HEK293T (cell line): ENCODE data around the gene HTR7.

Experiments
- CTCF ChIA-PET: fragments of 350-600 bp; formaldehyde crosslinking; extraction: SDS; loops from one replicate; lab custom pipeline; 2021; ENCODE audit warnings: antibody characterized with exemption, inconsistent platforms; lab: Yijun Ruan, JAX
- POLR2A ChIA-PET: fragments of 350-600 bp; formaldehyde crosslinking; extraction: SDS; loops from one replicate; lab custom pipeline; 2020; ENCODE audit warnings: antibody characterized with exemption, inconsistent platforms; lab: Yijun Ruan, JAX
- DNase-seq: peaks from one replicate; pipeline ENCODE4 v3.0.0; 2012; ENCODE audit warnings: mixed read lengths; ENCODE audit errors: extremely low spot score
- ARNT ChIP-seq: fragments of 450-650 bp; IDR thresholded peaks from 2 replicates; pipeline ENCODE4 v1.6.1; 2017; ENCODE audit warnings: mild to moderate bottlenecking
- BHLHE40 ChIP-seq: fragments of 450-650 bp; IDR thresholded peaks from 2 replicates; pipeline ENCODE4 v1.6.1; 2016; ENCODE audit warnings: mild to moderate bottlenecking, moderate library complexity, borderline replicate concordance
- CTBP1 ChIP-seq: fragments of 450-650 bp; IDR thresholded peaks from 2 replicates; pipeline ENCODE4 v1.6.1; 2016; ENCODE audit warnings: borderline replicate concordance
- ELF4 ChIP-seq: fragments of 450-650 bp; IDR thresholded peaks from 2 replicates; pipeline ENCODE4 v1.6.1; 2017; ENCODE audit warnings: antibody characterized with exemption
- FOXA1 ChIP-seq: fragments of 450-650 bp; IDR thresholded peaks from 2 replicates; pipeline ENCODE4 v1.6.1; 2016; ENCODE audit warnings: mild to moderate bottlenecking
- FOXK2 ChIP-seq: fragments of 450-650 bp; IDR thresholded peaks from 2 replicates; pipeline ENCODE4 v1.6.1; 2016; ENCODE audit warnings: mild to moderate bottlenecking
- FOXM1 ChIP-seq: fragments of 450-650 bp; IDR thresholded peaks from 2 replicates; pipeline ENCODE4 v1.6.1; 2017; ENCODE audit warnings: mild to moderate bottlenecking, borderline replicate concordance
- HDGF ChIP-seq: fragments of 450-650 bp; IDR thresholded peaks from 2 replicates; pipeline ENCODE4 v1.6.1; 2017; ENCODE audit warnings: antibody characterized with exemption, borderline replicate concordance
- L3MBTL2 ChIP-seq: fragments of 450-650 bp; conservative IDR thresholded peaks from 2 replicates; pipeline ENCODE4 v1.6.1; 2016; ENCODE audit warnings: mild to moderate bottlenecking
- LEF1 ChIP-seq: fragments of 450-650 bp; IDR thresholded peaks from 2 replicates; pipeline ENCODE4 v1.6.1; 2017; ENCODE audit warnings: mild to moderate bottlenecking, borderline replicate concordance
- NFRKB ChIP-seq: fragments of 450-650 bp; IDR thresholded peaks from 2 replicates; pipeline ENCODE4 v1.6.1; 2016; ENCODE audit warnings: mild to moderate bottlenecking, moderate library complexity
- SP1 ChIP-seq: fragments of 450-650 bp; IDR thresholded peaks from 2 replicates; pipeline ENCODE4 v1.6.1; 2017
- SUZ12 ChIP-seq: fragments of 450-650 bp; IDR thresholded peaks from 2 replicates; pipeline ENCODE4 v1.6.1; 2016; ENCODE audit warnings: mild to moderate bottlenecking
- TARDBP ChIP-seq: fragments of 450-650 bp; IDR thresholded peaks from 2 replicates; pipeline ENCODE4 v1.6.1; 2016
- ZNF384 ChIP-seq: fragments of 450-650 bp; IDR thresholded peaks from 2 replicates; pipeline ENCODE4 v1.6.1; 2016
- TF ChIP-seq, protein P1 (sequence below): fragments of 450-650 bp; IDR thresholded peaks from 2 replicates; pipeline ENCODE4 v1.6.1; 2016

HTR7 gene

DNA sequence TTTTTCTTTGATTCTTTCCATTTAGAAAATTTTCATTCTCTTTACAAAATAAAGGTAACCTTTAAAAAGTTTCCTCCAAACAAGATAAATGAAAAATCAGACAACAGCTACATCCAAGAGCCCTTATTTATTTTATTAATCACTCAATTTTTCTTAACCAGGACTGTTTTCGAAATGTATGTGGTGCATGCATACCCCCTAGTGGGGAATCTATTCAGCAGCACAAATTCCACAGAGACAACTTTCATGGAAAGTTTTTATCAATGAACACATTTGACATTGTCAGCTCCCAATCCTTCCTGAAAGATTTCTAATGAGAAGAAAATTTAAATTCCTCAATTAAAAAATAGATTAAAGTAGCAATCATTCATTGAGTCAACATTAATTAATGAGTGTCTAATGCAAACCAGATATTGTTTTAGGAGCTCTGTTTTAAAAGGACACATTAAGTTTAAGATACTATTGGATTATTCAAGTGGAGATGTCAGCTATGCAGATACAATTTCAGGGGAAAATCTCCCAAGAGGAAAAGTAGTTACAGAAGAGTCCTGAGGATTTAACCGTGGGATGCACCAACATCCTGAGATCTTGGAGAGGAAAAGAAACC, 5.2 kb upstream of the HTR7 start:
- CTCF ChIA-PET, result interaction anchor here (1.0 kb wide), 1 partner anchor 112 kb away, joined by 8 read pairs; no protein-coding TSS in a partner anchor
- POLR2A ChIA-PET, result interaction anchor here (0.9 kb wide), 1 partner anchor 8 kb away, joined by 3 read pairs; the partner anchor contains the start of gene RPP30
- DNase-seq, result peak; percentile 38
- TF ChIP-seq, protein P1, sequence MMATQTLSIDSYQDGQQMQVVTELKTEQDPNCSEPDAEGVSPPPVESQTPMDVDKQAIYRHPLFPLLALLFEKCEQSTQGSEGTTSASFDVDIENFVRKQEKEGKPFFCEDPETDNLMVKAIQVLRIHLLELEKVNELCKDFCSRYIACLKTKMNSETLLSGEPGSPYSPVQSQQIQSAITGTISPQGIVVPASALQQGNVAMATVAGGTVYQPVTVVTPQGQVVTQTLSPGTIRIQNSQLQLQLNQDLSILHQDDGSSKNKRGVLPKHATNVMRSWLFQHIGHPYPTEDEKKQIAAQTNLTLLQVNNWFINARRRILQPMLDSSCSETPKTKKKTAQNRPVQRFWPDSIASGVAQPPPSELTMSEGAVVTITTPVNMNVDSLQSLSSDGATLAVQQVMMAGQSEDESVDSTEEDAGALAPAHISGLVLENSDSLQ, result no peak
- TF ChIP-seq ZNF384, result no peak
- TF ChIP-seq FOXM1, result no peak
- TF ChIP-seq CTBP1, result no peak
- TF ChIP-seq LEF1, result no peak
- TF ChIP-seq HDGF, result no peak
- no peak for TF ChIP-seq ELF4
- no peak for TF ChIP-seq L3MBTL2
- TF ChIP-seq SP1, result no peak
- no peak for TF ChIP-seq ARNT
- TF ChIP-seq NFRKB, result no peak

DNA sequence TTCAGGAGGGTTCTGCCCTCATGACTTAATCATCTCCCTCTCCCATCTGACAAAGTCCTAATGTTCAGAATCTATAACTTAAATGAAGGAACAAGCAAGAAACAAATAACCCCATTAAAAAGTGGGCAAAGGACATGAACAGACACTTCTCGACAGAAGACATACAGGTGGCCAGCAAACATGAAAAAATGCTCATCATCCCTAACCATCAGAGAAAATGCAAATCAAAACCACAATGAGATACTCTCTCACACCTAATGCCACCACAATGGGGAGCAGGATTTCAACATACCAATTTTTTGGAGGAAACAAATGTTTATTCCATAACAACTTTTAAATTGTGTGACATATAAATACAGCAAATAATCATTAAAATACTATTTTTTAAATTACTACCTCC, 3.0 kb upstream of the HTR7 start:
- no peak for TF ChIP-seq CTBP1
- no peak for TF ChIP-seq FOXM1
- TF ChIP-seq FOXK2, result no peak
- TF ChIP-seq TARDBP, result no peak
- no peak for TF ChIP-seq SP1
- TF ChIP-seq ELF4, result no peak
- TF ChIP-seq LEF1, result no peak
- no peak for TF ChIP-seq FOXA1
- no peak for TF ChIP-seq HDGF
- CTCF ChIA-PET, result no interaction called here
- POLR2A ChIA-PET, result no interaction called here
- no peak for DNase-seq

DNA sequence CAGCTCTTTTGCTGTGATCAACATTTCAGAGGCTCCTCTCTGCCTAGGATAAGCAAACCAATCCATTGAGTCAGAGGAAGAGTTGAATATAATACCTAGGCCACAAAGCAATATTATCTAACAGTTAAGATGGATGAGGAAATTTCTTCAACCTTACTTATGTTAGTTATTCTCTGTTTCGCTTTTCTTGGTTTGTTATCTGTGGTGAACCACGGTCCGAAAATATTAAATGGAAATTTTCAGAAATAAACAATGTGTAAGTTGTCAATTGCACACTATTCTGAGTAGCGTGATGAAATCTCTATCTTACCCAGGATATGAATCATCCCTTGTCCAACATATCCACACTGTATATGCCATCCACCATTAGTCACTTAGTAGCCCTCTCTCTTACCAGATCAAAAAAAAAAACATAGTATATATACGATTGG, 1.5 kb upstream of the HTR7 start:
- DNase-seq, result no peak
- ChIA-PET CTCF (no interaction called here), POLR2A (interaction anchor here (1.3 kb wide), 1 partner anchor 12 kb away, joined by 3 read pairs; the partner anchor contains the start of gene RPP30)
- no peak for TF ChIP-seq HDGF
- TF ChIP-seq ARNT, result no peak
- no peak for TF ChIP-seq ELF4
- no peak for TF ChIP-seq SP1
- TF ChIP-seq FOXM1, result no peak
- no peak for TF ChIP-seq ZNF384
- TF ChIP-seq SUZ12, result no peak
- TF ChIP-seq TARDBP, result no peak
- no peak for TF ChIP-seq NFRKB
- TF ChIP-seq L3MBTL2, result no peak
- TF ChIP-seq, protein P1, result no peak
- TF ChIP-seq FOXK2, result no peak

DNA sequence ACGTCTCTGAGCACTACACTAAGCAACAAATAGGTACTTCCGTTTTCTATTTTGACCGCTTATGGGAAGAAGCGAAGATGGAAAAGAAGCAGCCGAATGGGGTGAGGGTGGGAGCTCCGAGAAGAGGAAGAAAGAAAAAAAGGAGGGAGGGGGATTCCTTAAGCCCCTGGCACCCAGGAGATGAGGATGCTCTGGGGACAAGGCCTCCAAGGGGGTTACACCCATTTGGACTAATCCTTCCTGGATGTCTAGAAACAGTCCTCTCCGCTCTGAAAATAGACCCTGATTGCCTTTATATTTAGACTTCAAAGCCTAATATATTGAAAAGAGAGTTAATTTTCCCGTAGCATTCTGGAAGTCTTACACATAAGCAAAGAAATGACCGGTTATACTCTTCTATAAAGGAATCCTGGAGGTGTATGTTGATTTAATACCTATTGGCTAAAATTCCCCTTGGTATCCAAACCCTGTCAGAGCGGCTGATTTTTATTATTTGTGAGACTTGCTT, 676 bp upstream of the HTR7 start:
- no peak for TF ChIP-seq L3MBTL2
- TF ChIP-seq SUZ12, result no peak
- TF ChIP-seq ELF4, result no peak
- no peak for TF ChIP-seq SP1
- TF ChIP-seq ZNF384, result no peak
- no peak for TF ChIP-seq HDGF
- no peak for TF ChIP-seq LEF1
- no peak for TF ChIP-seq FOXM1
- no peak for TF ChIP-seq CTBP1
- no peak for TF ChIP-seq NFRKB
- no peak for TF ChIP-seq ARNT
- no peak for TF ChIP-seq BHLHE40
- TF ChIP-seq TARDBP, result no peak
- no peak for TF ChIP-seq FOXK2
- no peak for TF ChIP-seq FOXA1
- TF ChIP-seq, protein P1, result no peak
- POLR2A ChIA-PET, result interaction anchor here (1.3 kb wide), 1 partner anchor 13 kb away, joined by 3 read pairs; the partner anchor contains the start of gene RPP30
- no peak for DNase-seq

DNA sequence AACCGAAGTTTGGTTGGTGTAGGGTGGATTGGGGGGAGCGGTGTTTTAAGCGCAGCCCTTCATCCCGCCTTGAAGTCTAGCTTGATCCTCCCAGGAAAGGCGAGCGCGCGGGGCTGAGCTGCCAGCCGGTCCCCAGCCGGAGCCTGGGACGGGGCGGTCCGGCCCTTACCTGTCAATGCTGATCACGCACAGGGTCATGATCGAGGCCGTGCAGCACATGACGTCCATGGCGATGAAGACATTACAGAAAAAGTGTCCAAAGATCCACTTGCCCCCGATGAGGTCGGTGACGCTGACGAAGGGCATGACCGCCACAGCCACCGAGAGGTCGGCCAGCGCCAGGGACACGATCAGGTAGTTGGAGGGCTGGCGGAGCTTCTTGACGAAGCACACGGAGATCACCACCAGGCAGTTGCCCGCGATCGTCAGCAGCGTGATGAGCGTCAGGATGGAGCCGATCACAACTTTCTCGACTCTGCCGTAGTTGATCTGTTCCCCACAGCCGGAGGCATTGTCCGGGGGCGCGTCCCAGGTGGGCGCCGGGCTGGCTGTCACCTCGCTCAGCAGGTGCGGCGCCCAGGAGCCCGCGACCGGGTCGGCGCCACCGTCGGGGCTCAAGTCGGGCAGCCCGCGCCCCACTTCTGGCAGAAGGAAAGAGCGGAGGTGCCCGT, 740 bp downstream of the HTR7 start:
- no peak for DNase-seq
- no peak for TF ChIP-seq NFRKB
- POLR2A ChIA-PET, result no interaction called here
- CTCF ChIA-PET, result interaction anchor here (0.8 kb wide), 1 partner anchor 106 kb away, joined by 3 read pairs; no protein-coding TSS in a partner anchor

More for the DNA sequence above, 676 bp upstream of the HTR7 start:
- CTCF ChIA-PET, result interaction anchor here (0.6 to 0.9 kb wide), 2 partner anchors 111 to 1271 kb away, joined by 4 to 5 read pairs; no protein-coding TSS in a partner anchor
